Measurements from ENCODE around the gene CMSS1.

- no peak for TF ChIP-seq CTCF (IDR thresholded peaks at IDR 0.05)
- TF ChIP-seq POLR2A (IDR thresholded peaks at IDR 0.05): no peak
These were observed 294.1 kb downstream of the CMSS1 start for GRCh38 chr3:100111728-100112127.
